GM12878 (cell line): Measurements from ENCODE around the gene PLAGL2. TPM values are rescaled to one million over a fixed set of nuclear protein-coding genes. Genes with fewer than 3 reads are reported as not detected.

ENCODE experiments used
- ATAC-seq: fragments of 200-7000 bp; cut with Tn5 transposase; 3 replicates; pipeline ENCODE4 v1.9.1; 2020; ENCODE audit warnings: mild to moderate bottlenecking, moderate library complexity
- BruUV-seq: library from RNA; stranded (reverse); fragments of 400-500 nt; replicated peaks from 2 replicates; lab custom pipeline; 2021; lab: Mats Ljungman, UMichigan
- CTCF ChIA-PET: fragments of 300-600 bp; sonication (Branson Sonifier 250); formaldehyde crosslinking; extraction: SDS; loops from one replicate; lab custom pipeline; 2021; ENCODE audit warnings: inconsistent platforms; lab: Yijun Ruan, JAX
- POLR2A ChIA-PET: fragments of 350-600 bp; formaldehyde crosslinking; extraction: SDS; loops from one replicate; lab custom pipeline; 2021; ENCODE audit warnings: inconsistent platforms; lab: Charles Lee
- RAD21 ChIA-PET: fragments of 300-600 bp; sonication (Branson Sonifier 250); formaldehyde crosslinking; loops from one replicate; lab custom pipeline; 2023; ENCODE audit warnings: antibody characterized with exemption; ENCODE audit not compliant: unreplicated experiment; lab: Charles Lee
- SMC1A ChIA-PET: fragments of 300-600 bp; sonication (Branson Sonifier 250); formaldehyde crosslinking; loops from one replicate; lab custom pipeline; 2023; ENCODE audit not compliant: unreplicated experiment, uncharacterized antibody; lab: Charles Lee
- DNase-seq: peaks from one replicate; pipeline ENCODE4 v3.0.0-alpha.2; 2011; ENCODE audit warnings: low read depth, low spot score
- FAIRE-seq: peaks from 3 replicates; lab custom pipeline; 2011; peaks lifted over from hg19 to GRCh38; lab: Jason Lieb, UNC
- H2AFZ ChIP-seq: 2 replicates; pipeline ENCODE4 v1.6.0; 2011; ENCODE audit warnings: low read depth, low read length, control low read depth; ENCODE audit not compliant: control insufficient read depth
- H3K27ac ChIP-seq: 2 replicates; pipeline ENCODE4 v1.5.1; 2011; ENCODE audit warnings: control low read depth; ENCODE audit not compliant: control insufficient read depth, insufficient read depth
- H3K27me3 ChIP-seq, 2 experiments: replicated peaks in 1 of 2; 2 replicates each; pipeline versions ENCODE4 v1.6.0 to v1.6.1; 2011; ENCODE audit warnings: low read length in 1 of 2; ENCODE audit not compliant: control insufficient read depth in 2 of 2, insufficient read depth in 2 of 2
- H3K36me3 ChIP-seq, 2 experiments: 2 replicates each; pipeline ENCODE4 v1.5.1; 2011; ENCODE audit warnings: low read length in 1 of 2; ENCODE audit not compliant: control insufficient read depth in 2 of 2, insufficient read depth in 2 of 2
- H3K4me1 ChIP-seq: 2 replicates; pipeline ENCODE4 v1.6.1; 2011; ENCODE audit warnings: mild to moderate bottlenecking, low read length, moderate library complexity, mixed read lengths; ENCODE audit not compliant: control insufficient read depth, insufficient read depth
- H3K4me2 ChIP-seq: 2 replicates; pipeline ENCODE4 v1.6.0; 2011; ENCODE audit warnings: control low read depth; ENCODE audit not compliant: control insufficient read depth, insufficient read depth
- H3K4me3 ChIP-seq: fragments of 200-600 bp; sonication (generic); 2 replicates; pipeline ENCODE4 v1.5.1; 2016
- H3K79me2 ChIP-seq: 2 replicates; pipeline ENCODE4 v1.6.0; 2011; ENCODE audit warnings: low read length; ENCODE audit not compliant: control insufficient read depth, insufficient read depth
- H3K9ac ChIP-seq: 2 replicates; pipeline ENCODE4 v1.8.0; 2011; ENCODE audit warnings: low read length, control low read depth, mixed read lengths; ENCODE audit not compliant: control insufficient read depth, insufficient read depth
- H3K9me3 ChIP-seq: replicated peaks from 3 replicates; pipeline ENCODE4 v1.5.1; 2011; ENCODE audit warnings: mild to moderate bottlenecking, low read length; ENCODE audit not compliant: control insufficient read depth, insufficient read depth
- H4K20me1 ChIP-seq: 2 replicates; pipeline ENCODE4 v1.6.0; 2011; ENCODE audit not compliant: control insufficient read depth, insufficient read depth
- CBX3 ChIP-seq: fragments of 200-600 bp; sonication (generic); IDR thresholded peaks from 2 replicates; pipeline ENCODE4 v1.6.1; 2016; ENCODE audit warnings: low read depth, borderline replicate concordance
- POLR2A ChIP-seq: IDR thresholded peaks from 2 replicates; pipeline ENCODE4 v1.6.1; 2011; ENCODE audit warnings: low read depth, mild to moderate bottlenecking, low read length
- RAD21 ChIP-seq: IDR thresholded peaks from 2 replicates; pipeline ENCODE4 v1.6.1; 2011; ENCODE audit warnings: mild to moderate bottlenecking, low read depth, low read length, moderate library complexity; ENCODE audit not compliant: insufficient read depth
- SMAD5 ChIP-seq: IDR thresholded peaks from 2 replicates; pipeline ENCODE4 v1.6.1; 2016; ENCODE audit warnings: antibody characterized with exemption, low read depth
- SP1 ChIP-seq: IDR thresholded peaks from one replicate; pipeline ENCODE4 v1.6.1; 2011; ENCODE audit warnings: low read depth, low read length
- SREBF1 ChIP-seq: IDR thresholded peaks from 2 replicates; pipeline ENCODE4 v1.6.1; 2012; ENCODE audit warnings: mild to moderate bottlenecking, low read length
- TARDBP ChIP-seq: IDR thresholded peaks from 2 replicates; pipeline ENCODE4 v1.6.1; 2016; ENCODE audit warnings: borderline replicate concordance
- ZNF622 ChIP-seq: fragments of 450-650 bp; IDR thresholded peaks from 2 replicates; pipeline ENCODE4 v1.6.1; 2017; ENCODE audit warnings: mild to moderate bottlenecking, inconsistent platforms
- WGBS: methylation state at CpG from one replicate; pipeline ENCODE4 v1.1.6; 2016; ENCODE audit warnings: low lambda C conversion rate; ENCODE audit not compliant: insufficient replicate concordance, insufficient coverage; ENCODE audit errors: missing lambda C conversion rate; 5-methylcytosine and 5-hydroxymethylcytosine counted together
- in situ Hi-C: fragments of 300-500 bp; cut with MboI; formaldehyde crosslinking; loops from 9 replicates; pipeline ENCODE4 v1.14.3; 2018; ENCODE audit warnings: mixed read lengths
- intact Hi-C: fragments of 100-400 bp; cut with micrococcal nuclease; formaldehyde crosslinking; loops from one replicate; pipeline ENCODE4 v1.14.2; 2022; ENCODE audit not compliant: unreplicated experiment
- polyA plus RNA-seq, 11 experiments: library from polyadenylated mRNA; depleted of rRNA in 4 of 11; unstranded in 6 of 11; stranded (reverse) in 5 of 11; fragments of >200 nt; fragmentation: Nextera tagmentation in 4 of 11; fragmentation: Illumina TruSeq in 1 of 11; extraction: Ambion mirVana in 4 of 11; extraction: Trizol in 1 of 11; gene quantifications; 1 replicate in 1 of 11; 2 replicates in 10 of 11; pipeline versions ENCODE4 v1.2.1 to v1.2.3, GENCODE V29; 2011 to 2016; ENCODE audit warnings: inconsistent platforms in 2 of 11, missing spikeins in 2 of 11, low read depth in 1 of 11
- total RNA-seq, 4 experiments: library from RNA; depleted of rRNA in 3 of 4; stranded (reverse); fragments of >200 nt in 3 of 4; fragmentation: Illumina TruSeq in 1 of 4; extraction: Trizol in 1 of 4; gene quantifications; 2 replicates each; pipeline versions ENCODE4 v1.2.1 to v1.2.3, GENCODE V29; 2013 to 2021
- TF ChIP-seq, protein P1 (sequence below), 3 experiments: IDR thresholded peaks in 2 of 3; conservative IDR thresholded peaks in 1 of 3; 2 replicates each; pipeline ENCODE4 v1.5.1; 2011; ENCODE audit warnings: low read depth in 3 of 3, low read length in 3 of 3, mild to moderate bottlenecking in 3 of 3, control low read depth in 2 of 3, moderate library complexity in 2 of 3, inconsistent platforms in 1 of 3, mixed read lengths in 1 of 3; ENCODE audit not compliant: control insufficient read depth in 2 of 3, insufficient read depth in 1 of 3; ENCODE audit errors: extremely low read depth in 1 of 3
- TF ChIP-seq, protein P2 (sequence below): fragments of 450-650 bp; IDR thresholded peaks from 2 replicates; pipeline ENCODE4 v1.6.1; 2014; ENCODE audit warnings: mild to moderate bottlenecking
- TF ChIP-seq, protein P3 (sequence below): IDR thresholded peaks from 2 replicates; pipeline ENCODE4 v1.6.1; 2011; ENCODE audit warnings: borderline replicate concordance, low read depth, mild to moderate bottlenecking, moderate library complexity, low read length; ENCODE audit not compliant: insufficient read depth, poor library complexity, severe bottlenecking

Gene PLAGL2
- total and polyA plus RNA-seq, 10 of the 15 experiments (the other 5 are each of a cell fraction or from before 2014, with no cell fraction given) = 4.4 to 32.3 (median 13.3) TPM

DNA sequence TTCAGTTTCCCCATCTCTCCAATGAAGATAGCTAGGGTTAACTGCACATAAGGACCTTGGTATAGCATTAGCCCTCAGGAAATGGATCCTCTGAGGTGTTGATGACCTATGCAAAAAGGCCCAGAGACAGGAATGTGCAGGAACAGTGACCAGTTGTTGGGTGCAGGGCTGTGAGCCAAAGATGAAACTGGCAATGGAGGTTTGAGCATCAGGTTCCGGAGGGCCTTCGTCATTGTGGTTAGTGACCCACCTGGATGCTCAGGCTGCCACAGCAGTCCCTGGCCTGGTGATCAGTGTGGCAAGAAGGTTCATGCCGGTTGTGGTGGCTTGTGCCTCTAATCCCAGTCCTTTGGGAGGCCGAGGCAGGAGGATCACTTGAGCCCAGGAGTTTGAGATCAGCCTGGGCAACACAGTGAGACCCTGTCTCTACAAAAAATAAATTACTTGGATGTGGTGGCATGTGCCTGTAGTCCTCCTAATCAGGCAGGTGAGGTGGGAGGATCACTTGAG is 54.3 kb downstream of the PLAGL2 start (continued):
- TF ChIP-seq, protein P1, sequence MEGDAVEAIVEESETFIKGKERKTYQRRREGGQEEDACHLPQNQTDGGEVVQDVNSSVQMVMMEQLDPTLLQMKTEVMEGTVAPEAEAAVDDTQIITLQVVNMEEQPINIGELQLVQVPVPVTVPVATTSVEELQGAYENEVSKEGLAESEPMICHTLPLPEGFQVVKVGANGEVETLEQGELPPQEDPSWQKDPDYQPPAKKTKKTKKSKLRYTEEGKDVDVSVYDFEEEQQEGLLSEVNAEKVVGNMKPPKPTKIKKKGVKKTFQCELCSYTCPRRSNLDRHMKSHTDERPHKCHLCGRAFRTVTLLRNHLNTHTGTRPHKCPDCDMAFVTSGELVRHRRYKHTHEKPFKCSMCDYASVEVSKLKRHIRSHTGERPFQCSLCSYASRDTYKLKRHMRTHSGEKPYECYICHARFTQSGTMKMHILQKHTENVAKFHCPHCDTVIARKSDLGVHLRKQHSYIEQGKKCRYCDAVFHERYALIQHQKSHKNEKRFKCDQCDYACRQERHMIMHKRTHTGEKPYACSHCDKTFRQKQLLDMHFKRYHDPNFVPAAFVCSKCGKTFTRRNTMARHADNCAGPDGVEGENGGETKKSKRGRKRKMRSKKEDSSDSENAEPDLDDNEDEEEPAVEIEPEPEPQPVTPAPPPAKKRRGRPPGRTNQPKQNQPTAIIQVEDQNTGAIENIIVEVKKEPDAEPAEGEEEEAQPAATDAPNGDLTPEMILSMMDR (IDR thresholded peaks at IDR 0.05 in 2 of 3, conservative IDR thresholded peaks at IDR 0.05 in 1 of 3; ENCODE audit: control insufficient read depth in 2 of 3, extremely low read depth in 1 of 3, insufficient read depth in 1 of 3, low read depth in 3 of 3, low read length in 3 of 3) = no peak
- TF ChIP-seq ZNF622 = no peak
- TF ChIP-seq TARDBP = no peak
- no peak for TF ChIP-seq SREBF1

DNA sequence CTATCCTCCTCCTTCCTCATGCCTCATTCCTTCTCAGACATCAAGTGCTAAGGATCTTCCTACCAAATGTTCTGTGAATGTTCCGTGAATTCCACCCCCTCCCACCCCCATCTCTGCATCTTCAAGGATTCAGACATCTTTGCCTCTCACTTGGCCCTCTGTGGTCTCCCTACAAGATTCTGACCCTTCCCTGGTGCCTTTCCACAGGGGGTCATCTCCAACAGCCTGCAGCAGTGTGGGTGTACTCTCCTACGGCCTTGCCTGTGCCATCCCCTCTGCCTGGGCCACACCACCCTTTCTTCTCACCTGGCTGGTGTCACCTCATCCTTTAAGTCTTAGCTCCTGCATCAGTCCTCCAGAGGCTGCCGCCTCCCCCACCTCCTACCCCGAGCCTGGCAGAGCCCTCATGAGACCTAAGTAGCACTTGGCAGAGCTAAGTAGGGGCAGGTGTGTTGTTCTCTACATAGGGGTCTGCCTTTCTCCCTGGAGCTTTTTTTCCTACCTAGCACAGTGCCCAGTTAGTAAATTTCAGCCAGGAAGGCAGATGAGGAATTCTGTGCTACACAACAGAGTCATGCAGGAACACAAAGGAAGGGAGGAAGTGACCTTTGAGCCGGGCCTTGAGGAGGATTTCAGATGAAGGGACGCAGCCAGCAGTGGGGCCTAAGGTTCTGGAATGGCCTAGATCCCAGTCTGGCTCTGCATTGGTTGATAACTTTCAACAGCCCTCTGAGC is 55.0 kb downstream of the PLAGL2 start:
- TF ChIP-seq, protein P2, sequence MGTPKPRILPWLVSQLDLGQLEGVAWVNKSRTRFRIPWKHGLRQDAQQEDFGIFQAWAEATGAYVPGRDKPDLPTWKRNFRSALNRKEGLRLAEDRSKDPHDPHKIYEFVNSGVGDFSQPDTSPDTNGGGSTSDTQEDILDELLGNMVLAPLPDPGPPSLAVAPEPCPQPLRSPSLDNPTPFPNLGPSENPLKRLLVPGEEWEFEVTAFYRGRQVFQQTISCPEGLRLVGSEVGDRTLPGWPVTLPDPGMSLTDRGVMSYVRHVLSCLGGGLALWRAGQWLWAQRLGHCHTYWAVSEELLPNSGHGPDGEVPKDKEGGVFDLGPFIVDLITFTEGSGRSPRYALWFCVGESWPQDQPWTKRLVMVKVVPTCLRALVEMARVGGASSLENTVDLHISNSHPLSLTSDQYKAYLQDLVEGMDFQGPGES = no peak
- TF ChIP-seq POLR2A (no peak), TARDBP (no peak), CBX3 (no peak), SP1 (no peak), SMAD5 (no peak), RAD21 (no peak)
- TF ChIP-seq, protein P3, sequence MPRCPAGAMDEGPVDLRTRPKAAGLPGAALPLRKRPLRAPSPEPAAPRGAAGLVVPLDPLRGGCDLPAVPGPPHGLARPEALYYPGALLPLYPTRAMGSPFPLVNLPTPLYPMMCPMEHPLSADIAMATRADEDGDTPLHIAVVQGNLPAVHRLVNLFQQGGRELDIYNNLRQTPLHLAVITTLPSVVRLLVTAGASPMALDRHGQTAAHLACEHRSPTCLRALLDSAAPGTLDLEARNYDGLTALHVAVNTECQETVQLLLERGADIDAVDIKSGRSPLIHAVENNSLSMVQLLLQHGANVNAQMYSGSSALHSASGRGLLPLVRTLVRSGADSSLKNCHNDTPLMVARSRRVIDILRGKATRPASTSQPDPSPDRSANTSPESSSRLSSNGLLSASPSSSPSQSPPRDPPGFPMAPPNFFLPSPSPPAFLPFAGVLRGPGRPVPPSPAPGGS = no peak
- Histone ChIP-seq H3K27me3 (no peaks in the 10 kb centered on the region), H3K79me2 (no peaks in the 10 kb centered on the region), H3K36me3 (peaks cover 12 to 18% of the 10 kb centered on the region in 2 experiments), H4K20me1 (no peaks in the 10 kb centered on the region), H2AFZ (no peak overlapping the region), H3K4me2 (no peak overlapping the region), H3K27ac (no peak overlapping the region), H3K9ac (no peak overlapping the region), H3K9me3 (no peaks in the 10 kb centered on the region), H3K4me3 (no peak overlapping the region), H3K4me1 (peaks cover 10% of the 10 kb centered on the region)
- in situ Hi-C loops = no loop called here
- SMC1A ChIA-PET = no interaction called here
- no TSS peak for BruUV-seq
- intact Hi-C loops = no loop called here
- POLR2A ChIA-PET = no interaction called here
- ATAC-seq = no peak
- RAD21 ChIA-PET = no interaction called here
- CTCF ChIA-PET = no interaction called here
- WGBS = over 99% methylated on average over 6 of the region's 6 CpGs
- no peak for DNase-seq
- no peak for FAIRE-seq
